Left forelimb (tissue), 1 donor: ENCODE data around the gene GOLGA1.

Experiments
- DNase-seq: peaks from one replicate; pipeline ENCODE4 v3.0.0-alpha.2; 2018; ENCODE audit warnings: low spot score

Gene GOLGA1

DNA sequence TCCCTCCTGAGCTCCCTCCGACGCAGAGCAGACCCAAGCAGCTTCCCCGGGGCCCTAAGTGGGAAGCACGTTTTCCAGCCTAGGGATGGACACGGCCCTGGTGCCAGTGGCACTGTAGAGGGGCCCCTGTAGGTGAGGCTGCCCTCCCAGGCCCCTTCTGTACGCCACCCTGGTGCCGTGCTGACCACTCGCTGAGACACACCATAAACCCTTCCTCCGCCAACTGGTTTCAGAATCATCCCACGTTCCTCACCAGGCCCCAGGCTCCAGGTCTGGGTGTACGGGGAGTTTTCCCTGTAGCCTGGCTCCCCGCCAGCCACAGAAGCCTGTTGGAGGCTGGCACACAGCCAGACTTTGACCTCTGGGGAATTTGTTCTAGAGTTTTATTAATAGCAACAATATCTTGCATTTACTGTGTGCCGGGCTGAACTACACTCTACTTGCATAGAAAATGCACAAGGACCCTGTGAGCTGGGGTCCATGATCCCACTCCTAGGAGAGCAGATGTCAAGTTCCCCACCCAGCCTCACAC, 105.8 kb downstream of the GOLGA1 start:
- DNase-seq: no peak

DNA sequence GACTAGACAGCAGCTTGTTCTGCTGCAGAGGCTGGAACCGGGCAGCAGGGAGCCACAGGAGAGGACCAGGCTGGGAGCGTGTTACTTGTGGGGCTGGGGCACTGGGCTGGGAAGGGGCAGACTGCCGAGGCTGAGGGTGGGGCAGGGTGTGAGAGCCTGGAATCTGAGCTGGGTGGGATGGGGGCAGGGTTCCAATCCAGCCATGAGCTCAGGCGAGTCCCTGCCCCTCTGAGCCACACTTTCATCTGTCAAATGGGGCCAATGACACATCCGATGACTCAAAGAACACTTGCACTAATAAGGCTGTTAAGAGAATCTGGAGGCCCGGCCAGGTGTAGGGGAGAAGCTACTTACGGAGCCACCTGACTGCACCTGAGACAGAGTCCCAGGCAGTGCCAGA, 106.3 kb downstream of the GOLGA1 start:
- no peak for DNase-seq

DNA sequence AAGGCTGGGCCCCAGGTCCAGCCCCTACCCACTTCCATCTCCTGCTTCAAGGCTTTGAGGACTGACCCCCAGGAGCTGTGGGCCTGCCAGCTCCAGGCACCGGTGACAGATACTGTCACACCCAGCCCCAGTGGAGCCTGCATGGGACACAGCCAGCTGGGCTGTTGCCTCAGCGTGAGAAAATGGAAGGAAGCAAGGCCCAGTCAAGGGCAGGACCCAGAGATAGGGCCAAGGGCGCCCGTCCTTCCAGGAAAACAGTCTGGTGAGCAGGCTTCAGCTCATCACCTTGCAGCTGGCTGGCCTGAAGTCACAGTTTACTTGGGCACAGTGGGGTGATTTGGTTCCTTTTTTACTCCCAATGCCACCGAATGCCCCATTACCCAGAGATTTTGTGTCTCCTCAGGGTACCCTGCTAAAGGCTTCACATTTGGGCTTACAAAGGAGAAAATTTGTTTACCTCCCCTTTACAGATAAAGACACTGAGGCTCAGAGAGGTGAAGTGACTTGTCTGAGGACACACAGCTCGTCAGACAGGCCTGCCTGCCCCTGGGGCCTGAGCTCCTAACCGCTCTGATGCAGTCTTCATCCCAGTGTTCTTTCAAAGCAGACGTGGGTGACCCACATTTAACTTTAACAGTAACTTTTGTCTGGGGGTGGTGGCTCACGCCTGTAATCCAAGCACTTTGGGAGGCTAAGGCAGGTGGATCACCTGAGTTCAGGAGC, 109.1 kb downstream of the GOLGA1 start:
- DNase-seq: no peak

DNA sequence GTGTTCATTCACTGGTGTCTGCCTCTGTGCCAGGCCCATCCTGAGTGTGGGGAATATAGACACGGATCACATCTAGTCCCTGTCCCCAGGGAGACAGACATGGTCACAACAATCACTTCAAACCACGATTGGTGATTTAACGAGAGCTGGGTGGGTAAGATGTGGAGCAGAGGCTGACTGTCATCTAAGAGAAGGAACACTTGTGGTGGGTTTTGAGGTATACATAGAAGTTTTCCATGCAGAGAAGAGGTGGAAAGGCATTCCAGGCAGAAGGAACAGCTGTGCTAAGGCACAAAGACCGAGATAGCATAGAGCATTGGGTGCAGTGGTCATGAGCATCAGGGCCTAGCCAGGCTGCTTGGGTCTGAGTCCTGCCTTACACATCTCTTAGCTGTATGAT, 110.3 kb downstream of the GOLGA1 start:
- DNase-seq: no peak

DNA sequence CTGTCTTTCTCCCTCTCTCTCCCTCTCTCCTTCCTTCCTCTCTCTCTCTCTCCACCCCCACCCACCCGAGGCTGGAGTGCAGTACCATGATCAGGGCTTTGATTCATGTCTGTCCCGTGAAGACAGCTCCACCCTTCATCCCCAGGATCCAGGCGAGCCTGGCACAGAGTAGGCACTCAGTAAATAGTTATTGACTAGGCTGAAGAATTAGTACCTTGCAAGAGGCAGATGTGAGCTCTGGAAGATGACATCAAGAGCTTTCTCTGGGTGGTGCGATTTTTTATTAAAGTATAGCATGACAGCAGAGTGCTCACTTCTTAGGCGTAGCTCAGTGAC, 111.6 kb downstream of the GOLGA1 start:
- no peak for DNase-seq

DNA sequence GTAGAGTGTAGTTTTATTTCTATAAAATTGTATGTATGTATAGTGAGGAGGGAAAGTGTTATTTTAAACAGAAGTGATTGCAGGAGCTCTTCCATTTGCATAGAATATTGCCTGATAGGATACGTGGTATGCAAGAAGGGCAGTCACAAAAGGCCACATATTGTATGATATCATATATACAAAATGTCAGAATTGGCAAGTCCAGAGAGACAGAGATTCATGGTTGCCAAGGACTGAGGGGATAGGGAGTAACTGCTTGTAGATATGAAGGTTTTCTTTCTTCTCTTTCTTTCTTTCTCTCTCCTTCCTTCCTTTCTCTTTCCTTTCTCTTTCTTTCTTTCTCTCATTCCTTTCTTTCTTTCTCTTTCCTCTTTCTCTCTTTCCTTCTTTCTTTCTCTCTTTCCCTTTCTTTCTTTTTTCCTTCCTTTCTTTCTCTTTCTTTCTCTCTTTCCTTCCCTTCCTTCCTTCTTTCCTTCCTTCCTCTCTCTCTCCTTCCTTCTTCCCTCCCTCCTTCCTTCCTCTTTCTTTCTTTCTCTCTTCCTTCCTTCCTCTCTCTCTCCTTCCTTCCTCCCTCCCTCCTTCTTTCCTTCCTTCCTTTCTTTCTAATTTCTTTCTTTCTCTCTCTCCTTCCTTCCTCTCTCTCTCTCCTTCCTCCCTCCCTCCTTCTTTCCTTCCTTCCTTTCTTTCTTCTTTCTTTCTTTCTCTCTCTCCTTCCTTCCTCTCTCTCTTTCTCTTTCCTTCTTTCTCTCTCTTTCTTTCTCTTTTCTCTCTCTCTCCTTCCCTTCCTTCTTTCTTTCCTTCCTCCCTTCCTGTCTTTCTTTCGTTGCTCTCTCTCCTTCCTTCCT, 112.2 kb downstream of the GOLGA1 start:
- no peak for DNase-seq
